Measurements from ENCODE around the gene KCNV2.

GRCh38 chr9:2704504-2704903, 12.8 kb upstream of the KCNV2 start:
- TF ChIP-seq CTCF (IDR thresholded peaks at IDR 0.05): no peak
- no peak for TF ChIP-seq POLR2A (IDR thresholded peaks at IDR 0.05)

Measured in esophagus squamous epithelium (tissue), 4 donors.